HG03175 (cell line): ENCODE results near the gene ISM1.

Experiments
- ATAC-seq: cut with Tn5 transposase; IDR thresholded peaks from one replicate; pipeline ENCODE4 v1.9.1; 2021; ENCODE audit warnings: mild to moderate bottlenecking, moderate library complexity; ENCODE audit not compliant: unreplicated experiment

The ISM1 gene

DNA sequence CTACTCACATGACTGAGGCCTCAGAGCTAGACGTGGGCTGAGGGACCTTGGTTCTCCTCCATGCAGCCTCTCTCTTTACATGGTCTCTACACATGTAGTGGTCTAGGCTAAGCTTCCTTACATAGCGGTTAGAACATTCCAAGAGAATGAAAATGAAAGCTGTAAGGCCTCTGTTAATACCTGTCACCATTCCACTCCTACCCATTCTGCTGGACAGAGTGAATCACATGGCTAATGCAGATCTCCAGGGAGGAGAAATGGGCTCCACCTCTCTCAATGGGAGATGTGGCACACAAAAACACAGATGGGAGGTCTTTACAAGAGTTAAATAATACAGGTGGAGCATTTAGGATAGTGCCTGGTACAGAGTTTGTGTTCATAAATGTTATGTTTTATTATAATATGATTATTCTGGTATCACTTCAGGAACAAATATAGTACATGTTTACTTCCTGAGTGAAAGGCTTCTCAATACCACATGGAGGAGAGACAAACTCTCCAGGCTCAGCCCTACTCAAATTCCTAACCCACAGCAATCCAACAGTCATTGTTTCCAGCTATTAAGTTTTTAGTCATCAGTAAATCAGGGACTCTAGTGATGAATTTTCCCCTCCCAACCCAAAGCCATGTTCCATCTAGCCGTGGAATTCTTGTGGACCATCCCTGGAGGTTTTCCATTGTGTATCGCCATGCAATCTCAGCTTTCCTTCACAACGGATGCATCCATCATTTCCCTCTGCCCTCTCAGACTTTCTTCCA is 57.9 kb downstream of the ISM1 start:
- ATAC-seq, result no peak

DNA sequence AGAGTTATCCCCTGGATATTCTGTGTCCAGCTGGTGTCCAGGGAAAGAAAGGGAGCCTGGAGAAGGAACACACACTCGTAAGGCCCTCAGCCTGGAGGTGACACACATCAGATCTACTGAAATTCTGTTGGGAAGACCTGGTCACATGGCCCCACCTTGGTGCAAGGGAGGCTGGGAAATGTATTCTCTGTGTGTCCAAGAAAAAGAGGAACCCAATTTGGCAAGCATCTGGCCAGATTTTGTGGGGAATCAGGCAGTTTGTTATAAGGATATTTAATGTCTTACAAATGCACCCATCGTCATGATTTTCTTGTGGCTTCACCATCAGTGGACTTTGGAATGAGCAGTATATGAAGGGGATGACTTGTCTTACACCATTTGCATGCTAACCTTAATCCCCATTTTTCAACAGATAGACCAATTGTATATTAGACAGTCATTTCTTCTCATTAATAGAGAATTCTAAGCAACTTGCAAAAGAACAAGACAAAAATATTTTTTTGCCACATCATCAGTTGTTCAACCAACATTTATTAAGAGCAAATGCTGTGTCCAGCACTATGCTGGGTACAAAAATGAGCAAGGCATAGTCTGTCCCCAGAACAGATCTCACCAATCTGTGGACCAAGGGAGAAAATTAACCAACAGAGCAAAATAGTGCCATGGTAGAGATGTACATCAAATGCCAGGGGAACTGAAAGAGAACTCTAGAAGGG is 59.7 kb downstream of the ISM1 start:
- no peak for ATAC-seq

- no peak for ATAC-seq
Measured at GRCh38 chr20:13283869-13284829, 63.1 kb downstream of the ISM1 start.

DNA sequence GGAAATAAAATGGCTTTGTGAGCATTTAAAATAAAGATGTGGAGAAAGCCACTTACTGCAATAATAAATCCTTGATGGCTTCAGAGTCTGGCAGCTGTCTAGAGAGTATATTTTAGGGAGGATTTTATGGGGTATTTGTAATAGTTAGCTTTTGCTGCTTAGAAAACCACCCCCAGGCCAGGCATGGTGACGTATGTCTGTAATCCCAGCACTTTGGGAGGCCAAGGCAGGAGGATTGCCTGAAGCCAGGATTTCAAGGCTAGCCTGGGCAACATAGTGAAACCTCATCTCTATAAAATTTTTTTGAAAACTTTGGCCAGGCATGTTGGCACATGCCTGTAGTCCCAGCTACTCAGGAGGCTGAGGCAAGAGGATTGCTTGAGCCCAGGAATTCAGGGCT is 63.8 kb downstream of the ISM1 start:
- no peak for ATAC-seq

DNA sequence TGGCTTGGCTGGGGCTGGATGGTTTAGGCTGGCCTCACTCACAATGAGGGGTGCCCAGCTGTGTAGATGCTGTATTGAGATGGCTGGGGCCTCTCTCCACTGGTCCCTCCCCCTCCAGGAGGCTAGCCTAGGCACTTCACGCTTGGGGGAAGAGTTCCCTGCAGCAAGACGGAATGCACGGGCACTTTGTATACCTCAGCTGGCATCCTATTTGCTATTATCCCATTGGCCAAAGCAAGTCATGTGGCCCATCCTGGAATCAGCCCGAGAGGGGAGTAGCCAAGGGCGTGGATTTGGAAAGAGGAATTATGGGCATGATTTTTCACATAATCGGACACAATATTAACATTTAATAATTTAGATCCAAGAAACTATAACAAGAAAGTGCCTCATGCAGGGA is 64.3 kb downstream of the ISM1 start:
- no peak for ATAC-seq

GRCh38 chr20:13286052-13286451 is 65.0 kb downstream of the ISM1 start:
- ATAC-seq, result no peak

- no peak for ATAC-seq
Measured at GRCh38 chr20:13286607-13287006, 65.5 kb downstream of the ISM1 start.

GRCh38 chr20:13288357-13288756 is 67.3 kb downstream of the ISM1 start:
- no peak for ATAC-seq

GRCh38 chr20:13289031-13289430 is 68.0 kb downstream of the ISM1 start:
- ATAC-seq, result no peak

DNA sequence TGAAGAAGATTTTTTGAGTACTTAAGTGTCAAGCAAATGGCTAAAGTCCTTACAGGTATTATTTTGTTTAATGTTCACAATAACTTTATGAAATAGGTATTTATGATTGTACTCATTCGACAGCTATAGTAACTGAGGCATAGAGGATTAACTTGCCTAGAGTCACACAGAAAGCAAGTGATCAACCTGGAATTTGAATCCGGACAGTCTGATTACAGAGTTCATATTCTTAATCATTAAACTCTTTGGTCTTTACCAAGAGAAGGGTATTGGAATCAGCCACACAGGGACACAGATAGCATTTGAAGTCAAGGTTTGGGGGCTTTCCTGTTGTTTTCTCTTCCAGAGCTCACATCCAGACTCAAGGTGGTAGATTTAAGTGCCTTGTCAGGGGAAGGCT is 69.7 kb downstream of the ISM1 start:
- ATAC-seq, result no peak

DNA sequence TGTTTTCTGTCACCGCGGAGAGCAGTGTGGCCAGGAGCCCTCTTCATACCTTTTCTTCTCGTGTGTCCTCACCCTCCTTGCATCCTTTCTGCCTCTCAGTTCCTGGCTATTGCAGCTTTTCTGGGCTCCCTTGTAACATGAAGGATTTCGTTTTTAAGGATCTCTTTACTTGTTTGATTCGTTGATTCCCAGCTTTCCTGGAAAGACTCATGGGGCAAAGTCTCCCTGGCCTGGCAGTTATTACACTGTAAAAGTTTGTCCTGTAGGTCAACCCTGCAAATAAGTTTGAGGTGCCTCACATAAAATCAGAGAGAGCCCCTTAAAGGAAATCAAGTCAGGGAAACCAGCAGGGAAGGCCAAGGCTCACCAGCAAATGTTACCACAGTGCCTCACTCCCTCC is 70.1 kb downstream of the ISM1 start:
- no peak for ATAC-seq

GRCh38 chr20:13292201-13292885 is 71.3 kb downstream of the ISM1 start:
- no peak for ATAC-seq

DNA sequence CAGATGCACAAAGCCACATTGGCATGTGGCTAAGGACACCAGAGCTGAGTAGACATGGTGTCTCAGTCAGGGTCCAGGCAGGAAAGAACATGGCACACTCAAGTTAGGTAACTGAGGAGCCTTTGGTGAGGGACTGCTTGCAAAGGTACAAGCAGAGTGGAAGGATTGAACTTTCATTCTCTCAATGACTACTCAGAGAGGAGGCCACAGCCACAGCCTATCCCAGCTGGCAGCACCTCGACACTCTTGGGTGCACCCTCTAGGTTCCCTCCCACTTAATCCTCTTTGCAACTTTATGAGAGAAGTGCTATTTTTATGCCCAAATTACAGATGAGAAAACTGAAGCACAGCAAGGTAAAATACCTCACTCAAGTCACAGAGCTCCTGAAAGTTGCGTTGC is 73.4 kb downstream of the ISM1 start:
- no peak for ATAC-seq

GRCh38 chr20:13295637-13296036 is 74.6 kb downstream of the ISM1 start:
- ATAC-seq, result no peak

DNA sequence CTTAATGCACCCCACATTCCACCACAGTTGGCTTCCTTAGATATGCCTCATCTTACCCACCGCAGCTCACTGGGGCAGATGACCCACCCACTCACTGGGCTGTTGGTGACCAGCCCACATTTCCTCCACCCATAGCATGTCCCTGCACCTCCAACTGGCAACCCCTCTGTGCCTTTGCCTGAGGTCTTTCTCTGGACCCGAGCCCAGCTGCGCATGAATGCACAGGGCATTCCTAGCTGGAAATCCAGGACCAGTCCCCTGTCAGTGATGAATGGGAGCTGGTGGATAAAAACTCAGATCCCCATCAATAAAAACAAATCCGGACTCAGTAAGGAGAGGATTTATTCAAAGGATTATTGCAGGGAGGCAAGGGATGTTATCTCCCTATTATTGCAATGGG is 75.0 kb downstream of the ISM1 start:
- no peak for ATAC-seq

- no peak for ATAC-seq
Measured at GRCh38 chr20:13297147-13297899, 76.2 kb downstream of the ISM1 start.

- ATAC-seq, result no peak
Measured at GRCh38 chr20:13298692-13299373, 77.8 kb downstream of the ISM1 start.

DNA sequence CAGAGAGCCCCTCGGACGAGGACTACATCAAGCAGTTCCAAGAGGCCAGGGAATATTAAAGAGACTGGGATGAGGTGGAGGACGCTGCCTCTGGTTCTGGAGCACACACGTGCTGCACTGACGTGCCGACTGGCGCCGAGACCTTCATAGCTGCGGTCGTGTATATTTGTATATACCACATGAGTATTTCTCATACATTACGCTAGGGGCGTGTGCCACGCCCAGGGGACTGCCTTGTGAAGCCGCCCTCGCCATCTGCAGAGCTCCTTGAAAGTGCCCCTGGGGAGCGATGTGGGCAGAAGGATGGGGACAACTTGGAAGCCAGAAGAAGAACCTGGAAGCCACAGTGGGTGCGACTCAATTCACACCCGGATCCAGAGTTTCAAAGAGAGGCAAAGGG is 78.3 kb downstream of the ISM1 start:
- ATAC-seq, result no peak

DNA sequence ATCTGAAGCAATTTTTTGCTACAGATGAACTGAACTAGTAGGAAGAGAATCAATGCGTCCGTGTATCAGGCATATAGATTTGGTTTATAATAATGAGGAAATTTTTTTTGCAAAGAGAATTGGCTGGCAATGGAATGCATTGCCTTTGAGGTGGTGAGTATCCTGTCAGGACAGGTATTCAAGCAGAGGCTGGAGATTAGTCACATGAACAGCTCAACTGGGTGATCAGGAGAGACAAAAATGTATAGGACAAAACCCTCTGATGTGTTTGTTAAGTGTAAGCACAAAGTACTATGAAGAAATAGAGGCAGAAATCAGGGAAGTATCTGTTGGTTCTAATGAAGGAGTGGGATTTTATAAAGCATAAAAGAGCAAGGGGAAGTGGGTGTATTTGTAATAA is 80.5 kb downstream of the ISM1 start:
- ATAC-seq, result no peak
